OCI-LY3 (cell line): ENCODE data around the gene THAP5.

Experiments
- H2AFZ ChIP-seq: fragments of 200-600, 300-600 bp; shearing (Covaris generic); 2 replicates; pipeline ENCODE4 v1.6.0; 2014; ENCODE audit warnings: antibody characterized with exemption, low read depth, low read length
- H3K27ac ChIP-seq: fragments of 200-600, 300-600 bp; sonication (generic); 2 replicates; pipeline ENCODE4 v1.5.1; 2014; ENCODE audit warnings: mild to moderate bottlenecking, low read length, moderate library complexity, mixed read lengths
- H3K27me3 ChIP-seq: fragments of 200-600, 300-600 bp; sonication (generic); 2 replicates; pipeline ENCODE4 v1.6.1; 2014; ENCODE audit warnings: low read depth, low read length, mixed read lengths
- H3K36me3 ChIP-seq: fragments of 200-600, 300-600 bp; sonication (generic); replicated peaks from 2 replicates; pipeline ENCODE3; 2014; ENCODE audit warnings: low read depth, low read length, mixed read lengths
- H3K4me1 ChIP-seq: fragments of 300-600, 200-600 bp; sonication (generic); 2 replicates; pipeline ENCODE4 v1.6.1; 2014; ENCODE audit warnings: low read length, mixed read lengths
- H3K4me2 ChIP-seq: fragments of 200-600, 300-600 bp; sonication (generic); 2 replicates; pipeline ENCODE4 v1.6.1; 2014; ENCODE audit warnings: low read length, mixed read lengths
- H3K4me3 ChIP-seq: fragments of 300-600, 200-600 bp; sonication (generic); 2 replicates; pipeline ENCODE4 v1.5.1; 2014; ENCODE audit warnings: antibody characterized with exemption, mild to moderate bottlenecking, low read length, moderate library complexity
- H3K79me2 ChIP-seq: fragments of 300-600, 200-600 bp; shearing (Covaris generic); 2 replicates; pipeline ENCODE4 v1.6.1; 2014; ENCODE audit warnings: mild to moderate bottlenecking, low read length, mixed read lengths
- H3K9ac ChIP-seq: fragments of 300-600, 200-600 bp; shearing (Covaris generic); 2 replicates; pipeline ENCODE4 v1.6.0; 2014; ENCODE audit warnings: mild to moderate bottlenecking, low read length, moderate library complexity
- H3K9me3 ChIP-seq: fragments of 200-600, 300-600 bp; shearing (Covaris generic); 2 replicates; pipeline ENCODE4 v1.6.1; 2014; ENCODE audit warnings: low read length, mixed read lengths; ENCODE audit not compliant: insufficient read depth
- H4K20me1 ChIP-seq: fragments of 200-600, 300-600 bp; sonication (generic); 2 replicates; pipeline ENCODE4 v1.6.1; 2016; ENCODE audit warnings: low read length, mixed read lengths; ENCODE audit not compliant: insufficient read depth
- EZH2phosphoT487 ChIP-seq: fragments of 200-600 bp; shearing (Covaris generic); IDR thresholded peaks from 2 replicates; pipeline ENCODE4 v1.6.1; 2018; ENCODE audit warnings: antibody characterized with exemption, mixed run types, low read depth
- TF ChIP-seq, protein P1 (sequence below): fragments of 200-600, 300-600 bp; sonication (generic); IDR thresholded peaks from 2 replicates; pipeline ENCODE4 v1.5.1; 2014; ENCODE audit warnings: antibody characterized with exemption, low read length, low read depth

THAP5 gene

DNA sequence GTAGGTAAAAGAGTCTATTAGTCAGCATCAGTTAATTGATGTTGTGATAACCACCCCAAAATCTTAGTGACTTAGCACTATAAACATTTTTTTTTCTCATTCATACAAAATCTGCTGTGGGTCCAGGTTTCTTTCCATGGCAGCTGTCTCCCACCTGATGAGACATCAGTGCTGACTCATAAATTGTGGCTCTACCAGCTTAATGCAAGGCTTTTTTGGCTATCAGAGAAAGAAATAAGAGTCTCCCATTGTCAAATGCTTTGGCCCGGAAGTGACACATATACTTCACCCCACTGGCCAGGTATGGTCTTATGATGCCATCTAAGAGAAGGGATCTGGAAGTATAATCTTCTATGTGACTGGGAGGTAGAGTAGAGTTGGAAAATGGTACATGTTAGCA, 14.7 kb upstream of the THAP5 start:
- Histone ChIP-seq H2AFZ (no peak overlapping the region), H3K9me3 (no peaks in the 10 kb centered on the region), H3K4me3 (no peak overlapping the region), H3K27ac (no peak overlapping the region), H4K20me1 (no peaks in the 10 kb centered on the region), H3K9ac (no peak overlapping the region), H3K4me1 (no peaks in the 10 kb centered on the region), H3K36me3 (peaks cover 13% of the 10 kb centered on the region), H3K79me2 (no peaks in the 10 kb centered on the region), H3K4me2 (no peak overlapping the region), H3K27me3 (peaks cover 4% of the 10 kb centered on the region; the same call in 1 of the 2 replicates)
- TF ChIP-seq EZH2phosphoT487 = no peak
- TF ChIP-seq, protein P1, sequence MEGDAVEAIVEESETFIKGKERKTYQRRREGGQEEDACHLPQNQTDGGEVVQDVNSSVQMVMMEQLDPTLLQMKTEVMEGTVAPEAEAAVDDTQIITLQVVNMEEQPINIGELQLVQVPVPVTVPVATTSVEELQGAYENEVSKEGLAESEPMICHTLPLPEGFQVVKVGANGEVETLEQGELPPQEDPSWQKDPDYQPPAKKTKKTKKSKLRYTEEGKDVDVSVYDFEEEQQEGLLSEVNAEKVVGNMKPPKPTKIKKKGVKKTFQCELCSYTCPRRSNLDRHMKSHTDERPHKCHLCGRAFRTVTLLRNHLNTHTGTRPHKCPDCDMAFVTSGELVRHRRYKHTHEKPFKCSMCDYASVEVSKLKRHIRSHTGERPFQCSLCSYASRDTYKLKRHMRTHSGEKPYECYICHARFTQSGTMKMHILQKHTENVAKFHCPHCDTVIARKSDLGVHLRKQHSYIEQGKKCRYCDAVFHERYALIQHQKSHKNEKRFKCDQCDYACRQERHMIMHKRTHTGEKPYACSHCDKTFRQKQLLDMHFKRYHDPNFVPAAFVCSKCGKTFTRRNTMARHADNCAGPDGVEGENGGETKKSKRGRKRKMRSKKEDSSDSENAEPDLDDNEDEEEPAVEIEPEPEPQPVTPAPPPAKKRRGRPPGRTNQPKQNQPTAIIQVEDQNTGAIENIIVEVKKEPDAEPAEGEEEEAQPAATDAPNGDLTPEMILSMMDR = no peak

DNA sequence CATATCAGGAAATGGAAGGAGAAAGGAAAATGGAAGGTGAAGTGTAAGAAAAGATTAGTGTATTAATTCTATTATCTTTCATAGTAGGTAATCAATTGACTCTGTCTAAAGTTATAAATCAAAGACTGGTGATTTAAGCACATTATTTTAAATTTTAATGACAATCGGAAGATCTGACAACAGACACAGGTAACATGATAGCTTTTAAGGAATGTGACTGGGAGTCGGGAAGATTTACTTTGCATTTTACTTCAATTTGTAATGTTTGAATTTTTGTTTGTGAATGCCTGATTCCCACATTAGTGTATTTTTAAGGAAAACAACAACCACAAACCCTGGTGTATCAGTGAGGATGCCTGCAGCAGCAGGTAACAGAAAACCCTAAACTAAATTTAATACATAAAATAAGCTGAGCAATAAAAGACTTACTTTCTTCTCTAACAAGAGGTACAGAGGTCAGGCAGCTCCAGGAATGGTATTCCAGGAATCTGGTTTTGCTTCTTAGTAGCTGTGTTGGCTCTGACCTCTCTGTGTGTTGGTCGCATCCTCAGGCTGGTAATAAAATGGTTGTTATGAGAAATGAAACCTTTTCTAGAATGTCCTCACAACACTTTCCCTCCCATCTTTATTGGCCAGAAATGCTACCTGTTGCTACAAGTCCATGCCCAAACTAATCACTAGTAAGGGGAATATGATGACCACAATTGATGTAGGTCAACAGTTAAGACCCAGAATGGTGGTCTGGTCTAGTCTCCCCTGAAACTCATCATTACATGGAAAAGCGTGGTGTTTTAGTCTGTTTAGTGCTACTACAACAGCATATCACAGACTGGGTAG, 12.4 kb upstream of the THAP5 start:
- Histone ChIP-seq H3K4me2 (no peak overlapping the region), H3K9ac (no peak overlapping the region), H3K27me3 (peaks cover 4% of the 10 kb centered on the region; the same call in 1 of the 2 replicates), H3K79me2 (no peaks in the 10 kb centered on the region), H3K9me3 (no peaks in the 10 kb centered on the region), H4K20me1 (no peaks in the 10 kb centered on the region), H3K4me3 (no peak overlapping the region), H3K4me1 (no peaks in the 10 kb centered on the region), H2AFZ (no peak overlapping the region), H3K36me3 (peaks cover 34% of the 10 kb centered on the region), H3K27ac (no peak overlapping the region)
- TF ChIP-seq EZH2phosphoT487 = no peak
- TF ChIP-seq, protein P1 = no peak

DNA sequence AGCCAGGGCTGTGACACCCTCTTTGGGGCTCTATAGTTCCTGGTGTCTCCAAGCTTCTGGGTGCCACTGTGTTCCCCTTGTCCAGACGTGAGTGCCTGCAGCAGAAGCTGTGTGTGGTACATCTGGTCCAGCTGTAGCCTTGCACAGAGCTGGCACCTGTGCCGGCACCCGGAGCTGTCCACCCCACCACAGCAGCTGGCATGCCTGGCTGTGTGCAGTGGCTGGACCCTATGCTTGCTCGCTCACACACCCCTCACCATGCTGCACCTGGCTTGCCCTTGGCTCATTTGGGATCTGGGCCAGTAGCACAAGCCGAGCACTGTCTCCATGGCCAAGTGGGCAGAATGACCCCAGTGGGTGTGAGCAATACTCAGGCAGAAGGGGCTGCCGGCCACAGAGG, 10.8 kb upstream of the THAP5 start:
- Histone ChIP-seq H3K27me3 (no peaks in the 10 kb centered on the region; the same call in 1 of the 2 replicates), H3K36me3 (peaks cover 50% of the 10 kb centered on the region), H3K4me2 (no peak overlapping the region), H3K4me1 (no peaks in the 10 kb centered on the region), H4K20me1 (0 out of 2 replicates have a peak, but pooled peaks cover 9% of the 10 kb centered on the region), H3K4me3 (no peak overlapping the region), H2AFZ (no peak overlapping the region), H3K79me2 (peaks cover 9% of the 10 kb centered on the region), H3K9me3 (no peaks in the 10 kb centered on the region), H3K9ac (no peak overlapping the region), H3K27ac (no peak overlapping the region)
- TF ChIP-seq, protein P1 = no peak

DNA sequence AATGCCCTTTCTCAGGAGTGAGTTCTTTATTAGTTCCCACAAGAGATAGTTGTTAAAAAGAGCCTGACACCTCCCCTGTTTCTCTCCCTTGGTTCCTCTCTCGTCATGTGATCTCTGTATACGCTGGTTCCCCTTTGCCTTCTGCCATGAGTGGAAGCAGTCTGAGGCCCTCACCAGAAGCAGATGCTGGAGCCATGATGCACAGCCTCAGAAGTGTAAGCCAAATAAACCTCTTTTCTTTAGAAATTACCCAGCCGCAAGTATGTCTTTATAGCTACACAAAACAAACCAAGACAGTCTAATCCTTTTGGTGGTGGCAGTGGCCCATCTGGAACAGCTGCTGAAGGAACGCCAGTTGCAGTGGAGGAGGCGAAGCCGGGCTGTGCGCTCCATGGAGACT, 9.4 kb upstream of the THAP5 start:
- peaks cover 19% of the 10 kb centered on the region for H3K79me2 ChIP-seq
- no peak overlapping the region for H3K9ac ChIP-seq
- no peaks in the 10 kb centered on the region for H3K9me3 ChIP-seq
- H2AFZ ChIP-seq = no peak overlapping the region
- no peak overlapping the region for H3K4me2 ChIP-seq
- no peak overlapping the region for H3K27ac ChIP-seq
- no peaks in the 10 kb centered on the region for H3K27me3 ChIP-seq
- H4K20me1 ChIP-seq = peaks cover 18% of the 10 kb centered on the region; the same call in 1 of the 2 replicates
- TF ChIP-seq EZH2phosphoT487 = no peak
- TF ChIP-seq, protein P1 = no peak
- no peak overlapping the region for H3K4me3 ChIP-seq
- H3K36me3 ChIP-seq = peaks cover 64% of the 10 kb centered on the region
- H3K4me1 ChIP-seq = no peaks in the 10 kb centered on the region
